Activated CD4-positive, CD25-positive, alpha-beta regulatory T cell (primary cell): ENCODE results near the gene COL15A1.

ENCODE experiments used
- DNase-seq, 4 experiments: peaks; one replicate each; lab custom pipeline; 2025; lab: John Stamatoyannopoulos, UW

The COL15A1 gene

GRCh38 chr9:98973171-98973570, 29.5 kb downstream of the COL15A1 start:
- DNase-seq: no peak

GRCh38 chr9:98973576-98973975, 29.9 kb downstream of the COL15A1 start:
- DNase-seq: no peak

GRCh38 chr9:98974106-98974505, 30.4 kb downstream of the COL15A1 start:
- no peak for DNase-seq

GRCh38 chr9:98974554-98974953, 30.8 kb downstream of the COL15A1 start:
- DNase-seq: no peak

GRCh38 chr9:98974994-98975712, 31.4 kb downstream of the COL15A1 start:
- DNase-seq: peak; percentile 48 to 77 (median 64)

GRCh38 chr9:98975838-98976237, 32.1 kb downstream of the COL15A1 start:
- DNase-seq: no peak

- DNase-seq: no peak
Observed at GRCh38 chr9:98977246-98977714, 33.6 kb downstream of the COL15A1 start.

- DNase-seq: no peak
Observed at GRCh38 chr9:98977813-98978212, 34.1 kb downstream of the COL15A1 start.

GRCh38 chr9:98978231-98978681, 34.5 kb downstream of the COL15A1 start:
- no peak for DNase-seq

GRCh38 chr9:98980291-98980690, 36.6 kb downstream of the COL15A1 start:
- no peak for DNase-seq

- no peak for DNase-seq
Observed at GRCh38 chr9:98983295-98984268, 39.9 kb downstream of the COL15A1 start.

GRCh38 chr9:98985596-98985995, 41.9 kb downstream of the COL15A1 start:
- DNase-seq: no peak

GRCh38 chr9:98986866-98987651, 43.4 kb downstream of the COL15A1 start:
- DNase-seq: no peak

GRCh38 chr9:98989036-98990000, 45.6 kb downstream of the COL15A1 start:
- no peak for DNase-seq

GRCh38 chr9:98990181-98990870, 46.6 kb downstream of the COL15A1 start:
- no peak for DNase-seq

- no peak for DNase-seq
Observed at GRCh38 chr9:98992107-98992884, 48.6 kb downstream of the COL15A1 start.

- DNase-seq: no peak
Observed at GRCh38 chr9:98992885-98993569, 49.3 kb downstream of the COL15A1 start.

GRCh38 chr9:98993570-98993945, 49.9 kb downstream of the COL15A1 start:
- DNase-seq: no peak
